Fibroblast of skin of abdomen (primary cell): ENCODE measurements around the gene PPFIBP2.

Source experiments
- DNase-seq: peaks from one replicate; pipeline ENCODE4 v3.0.0-alpha.2; 2013

Gene PPFIBP2

GRCh38 chr11:7604331-7604955 is 90.6 kb downstream of the PPFIBP2 start:
- DNase-seq, result no peak

- peak; percentile 40 for DNase-seq
Observed at GRCh38 chr11:7605186-7605943, 91.6 kb downstream of the PPFIBP2 start.

GRCh38 chr11:7606496-7606895 is 92.7 kb downstream of the PPFIBP2 start:
- peak; percentile 14 for DNase-seq

DNA sequence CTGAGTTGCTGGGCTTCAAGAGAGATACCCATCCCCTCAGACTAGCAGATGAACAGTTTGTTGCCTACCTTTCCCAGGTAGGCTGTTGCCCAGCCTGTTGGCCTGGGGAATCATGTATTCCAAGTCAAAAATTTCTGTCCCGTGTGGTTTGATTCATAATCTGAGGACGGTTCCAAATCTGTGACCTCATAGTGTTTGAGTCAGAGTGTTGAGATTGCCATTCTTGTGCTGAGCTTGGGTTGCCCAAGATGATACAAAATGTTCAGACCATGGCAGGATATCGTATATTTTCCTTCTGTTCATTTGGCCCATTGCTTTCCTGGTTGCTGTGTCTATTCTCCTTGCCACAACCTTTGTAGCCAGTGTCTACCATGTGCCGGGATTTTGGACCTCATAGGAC is 95.2 kb downstream of the PPFIBP2 start:
- no peak for DNase-seq

GRCh38 chr11:7609521-7609920 is 95.7 kb downstream of the PPFIBP2 start:
- peak; percentile 8 for DNase-seq

GRCh38 chr11:7610393-7610792 is 96.6 kb downstream of the PPFIBP2 start:
- no peak for DNase-seq

- no peak for DNase-seq
Observed at GRCh38 chr11:7611411-7611810, 97.6 kb downstream of the PPFIBP2 start.

DNA sequence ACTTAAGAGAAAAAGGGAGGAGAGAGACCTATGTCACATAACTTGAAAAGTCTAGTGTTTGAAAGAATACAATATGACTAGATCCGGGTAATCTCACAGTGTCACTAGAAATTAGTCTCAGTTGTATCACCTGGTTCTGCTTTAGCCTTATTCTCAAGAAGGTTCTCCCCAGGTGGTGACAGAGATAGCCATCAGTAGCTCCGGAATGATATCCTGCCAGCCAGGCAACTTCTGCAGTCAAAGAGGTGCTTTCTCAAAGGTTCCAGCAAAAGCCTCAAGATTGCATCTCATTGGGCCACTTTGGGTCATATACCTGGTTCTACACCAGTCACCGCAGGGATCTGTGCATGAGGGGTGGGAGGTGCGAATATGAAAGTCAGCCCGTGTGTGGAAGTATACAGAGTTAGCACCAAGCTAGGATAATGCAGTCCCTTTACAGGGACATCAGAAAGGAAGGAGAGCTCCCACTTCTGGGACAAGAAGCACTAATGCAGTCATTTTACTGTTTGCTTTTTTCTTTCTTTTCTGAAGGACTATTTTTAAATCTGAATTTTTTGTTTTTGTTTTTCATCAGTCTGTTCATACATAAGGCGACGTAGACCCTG is 98.4 kb downstream of the PPFIBP2 start:
- no peak for DNase-seq

DNA sequence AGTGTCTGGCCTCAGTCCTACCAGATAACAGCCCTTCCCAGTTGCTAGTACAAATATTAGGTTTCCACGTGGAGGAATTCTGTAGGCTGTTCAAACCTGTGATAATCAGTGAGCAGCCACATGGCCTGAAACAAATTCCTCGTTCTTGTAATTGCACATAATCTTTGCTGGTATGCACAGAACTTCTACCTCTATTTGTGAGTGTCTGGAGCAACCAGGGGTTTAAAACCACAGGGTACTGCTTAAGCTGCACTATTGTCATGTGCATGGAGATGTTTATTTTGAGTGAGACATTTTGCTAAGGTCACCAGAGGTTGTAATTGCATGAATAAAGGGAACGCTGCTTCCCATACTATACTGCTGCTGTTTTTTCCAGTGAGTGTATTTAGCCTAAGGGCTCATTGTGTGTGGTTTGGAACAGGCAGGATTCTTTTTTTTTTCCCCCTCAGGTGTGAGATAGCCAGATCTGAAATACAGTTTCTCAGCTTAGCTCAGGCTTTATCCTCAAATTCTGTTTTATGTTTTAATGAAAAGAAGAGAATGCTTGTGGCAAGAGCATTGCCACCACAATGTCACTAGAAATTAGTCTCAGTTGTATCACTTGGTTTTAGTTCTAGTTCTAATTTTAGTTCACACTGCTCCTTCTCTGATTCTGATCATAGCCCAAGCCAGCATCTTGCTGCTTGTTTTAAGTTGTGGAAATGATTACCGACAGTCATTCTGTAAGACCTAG is 99.0 kb downstream of the PPFIBP2 start:
- no peak for DNase-seq

DNA sequence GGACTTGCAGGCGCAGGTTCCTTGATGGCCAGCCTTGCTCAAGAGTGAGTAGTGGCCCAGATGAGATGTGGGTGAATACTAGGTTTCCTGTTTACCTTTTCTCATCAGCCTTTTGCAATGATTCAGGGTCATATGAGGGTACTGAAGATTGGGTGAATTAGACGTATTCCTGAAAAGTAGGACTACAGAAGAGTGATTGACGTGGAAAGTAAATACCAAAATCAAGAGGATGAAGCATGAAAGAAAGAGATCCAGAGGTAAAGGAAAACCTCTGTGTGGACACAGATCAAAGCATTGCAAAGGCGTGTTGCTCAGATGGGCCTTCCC is 99.6 kb downstream of the PPFIBP2 start:
- no peak for DNase-seq

DNA sequence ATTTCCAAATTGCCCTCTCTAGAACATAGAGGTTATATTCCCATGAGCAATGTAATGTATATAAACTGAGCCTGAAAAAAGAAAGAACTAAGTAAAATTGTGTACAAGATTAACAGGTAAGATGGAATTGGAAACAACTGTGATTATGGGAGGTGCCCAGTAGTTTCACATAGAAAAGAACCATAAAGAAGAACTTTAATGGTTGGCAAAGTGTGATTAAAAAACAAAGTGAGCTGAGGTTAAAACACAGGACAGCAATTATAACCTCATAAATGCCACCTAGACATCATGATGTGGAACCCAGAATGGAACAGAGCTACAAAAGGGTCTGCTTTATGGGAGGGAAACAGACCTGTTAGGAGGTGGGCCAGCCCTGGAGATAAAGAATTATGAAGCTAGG is 100.9 kb downstream of the PPFIBP2 start:
- no peak for DNase-seq

DNA sequence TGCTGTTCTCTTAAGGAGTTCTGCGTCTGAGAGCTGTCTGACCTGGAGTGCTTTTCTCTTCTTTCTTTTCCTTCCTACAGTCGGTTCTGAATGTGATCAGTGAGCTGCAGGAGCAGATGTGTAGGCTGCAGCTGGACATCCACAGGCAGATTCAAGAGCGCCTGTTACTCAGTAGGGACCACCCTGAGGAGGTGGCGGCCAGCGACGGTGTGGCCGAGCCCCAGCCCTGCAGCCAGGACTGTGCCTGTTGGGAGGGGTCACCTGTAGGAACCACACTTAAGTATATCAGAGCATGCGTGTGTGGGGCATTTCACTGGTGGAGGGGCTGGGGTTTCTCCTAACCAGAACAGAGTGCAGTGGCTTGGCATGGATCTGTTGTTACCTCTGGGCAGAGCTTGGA is 103.2 kb downstream of the PPFIBP2 start:
- DNase-seq, result no peak

- no peak for DNase-seq
Observed at GRCh38 chr11:7619322-7619721, 105.5 kb downstream of the PPFIBP2 start.

DNA sequence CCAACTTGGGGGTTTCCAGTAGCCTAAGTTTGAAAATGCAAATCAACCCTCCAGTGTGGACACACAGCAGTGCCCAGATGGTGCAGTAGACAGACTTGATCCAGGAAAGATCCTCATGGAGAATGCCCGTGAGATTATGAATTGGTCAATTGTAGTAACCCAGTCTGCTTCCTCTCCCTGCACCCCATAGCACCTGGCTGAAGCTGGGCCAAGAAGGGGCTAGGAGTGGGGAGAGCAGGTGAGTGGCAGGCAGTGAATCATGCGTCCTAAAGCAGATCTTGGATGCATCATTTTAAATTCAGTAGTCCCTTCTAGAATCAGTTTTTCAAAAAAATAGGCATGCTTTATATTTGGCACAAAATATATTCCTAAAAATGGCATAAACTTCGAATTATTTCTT is 107.3 kb downstream of the PPFIBP2 start:
- DNase-seq, result no peak

GRCh38 chr11:7621554-7621953 is 107.8 kb downstream of the PPFIBP2 start:
- no peak for DNase-seq

DNA sequence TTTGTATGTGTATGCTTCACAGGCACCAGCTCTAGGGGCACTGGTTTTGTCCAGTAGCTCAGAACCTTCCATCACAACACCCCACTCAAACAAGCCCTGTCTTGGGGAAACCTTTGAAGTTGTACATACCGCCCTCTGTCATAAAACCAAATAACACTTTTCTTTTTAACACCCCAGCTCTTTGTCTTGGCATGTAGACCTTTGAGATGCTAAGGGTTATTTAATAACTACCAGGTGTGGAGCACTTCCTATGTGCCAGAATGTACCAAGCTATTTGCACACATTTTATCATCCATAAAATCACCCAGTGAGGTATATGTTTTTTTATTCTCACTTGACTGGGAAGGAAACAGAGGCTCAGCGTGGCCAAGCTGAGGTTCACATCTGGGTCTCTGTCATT is 108.9 kb downstream of the PPFIBP2 start:
- no peak for DNase-seq

- DNase-seq, result no peak
Observed at GRCh38 chr11:7628660-7629059, 114.9 kb downstream of the PPFIBP2 start.

DNA sequence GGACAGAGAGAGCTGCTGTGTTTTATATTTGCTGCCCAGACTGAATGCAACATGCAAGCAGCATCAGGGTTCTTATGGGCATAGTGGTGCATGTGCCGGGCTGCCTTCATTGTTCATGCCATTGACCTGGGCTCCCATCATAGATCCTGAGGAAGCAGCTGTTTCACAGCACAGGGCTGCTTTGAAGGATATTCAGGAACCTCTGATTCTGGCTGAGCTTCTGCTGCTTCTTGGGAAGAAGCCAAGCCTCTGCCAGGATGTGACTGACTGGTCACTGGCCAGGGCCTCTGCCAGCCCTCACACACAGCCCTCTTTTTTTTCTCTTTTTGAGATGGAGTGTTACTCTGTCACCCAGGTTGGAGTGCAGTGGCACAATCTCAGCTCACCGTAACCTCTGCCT is 116.2 kb downstream of the PPFIBP2 start:
- no peak for DNase-seq

DNA sequence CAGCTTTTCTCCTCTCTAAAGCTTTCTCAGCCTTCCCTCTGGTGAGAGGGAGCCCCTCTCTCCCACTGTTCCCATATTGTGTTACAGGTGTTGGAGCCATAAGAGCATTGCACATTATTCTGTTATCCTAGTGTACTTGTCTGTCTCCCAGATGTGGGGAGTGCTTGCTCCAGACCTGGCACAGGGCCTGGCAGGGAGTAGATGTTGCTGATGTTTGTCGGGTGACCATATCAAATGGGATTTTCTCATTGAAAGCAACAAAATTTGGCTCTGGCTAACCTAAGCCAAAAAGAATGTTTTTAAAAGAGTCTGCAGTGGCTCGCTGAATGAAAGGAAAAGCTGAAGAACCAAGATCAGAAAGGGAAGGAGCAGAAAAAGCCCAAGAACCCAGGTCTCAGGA is 118.4 kb downstream of the PPFIBP2 start:
- no peak for DNase-seq

DNA sequence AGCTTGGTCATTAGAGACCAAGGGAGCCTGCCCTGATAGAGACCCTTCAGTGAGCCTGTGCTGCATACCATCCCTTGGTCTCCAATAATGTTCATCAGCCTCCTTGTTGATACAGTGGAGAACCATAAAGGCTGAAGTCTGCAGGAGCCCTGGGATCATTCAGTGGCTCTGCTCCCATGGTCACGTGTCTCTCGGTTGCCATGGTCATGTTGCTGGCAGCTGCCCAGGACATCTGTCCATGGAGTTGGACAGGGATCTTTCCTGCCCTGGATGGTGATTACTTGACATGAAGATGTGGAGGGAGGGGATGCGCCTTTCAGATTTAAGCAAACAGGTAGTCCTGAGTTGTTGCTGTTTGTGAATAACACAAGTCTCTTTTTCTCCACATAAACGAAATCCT is 121.3 kb downstream of the PPFIBP2 start:
- DNase-seq, result no peak

DNA sequence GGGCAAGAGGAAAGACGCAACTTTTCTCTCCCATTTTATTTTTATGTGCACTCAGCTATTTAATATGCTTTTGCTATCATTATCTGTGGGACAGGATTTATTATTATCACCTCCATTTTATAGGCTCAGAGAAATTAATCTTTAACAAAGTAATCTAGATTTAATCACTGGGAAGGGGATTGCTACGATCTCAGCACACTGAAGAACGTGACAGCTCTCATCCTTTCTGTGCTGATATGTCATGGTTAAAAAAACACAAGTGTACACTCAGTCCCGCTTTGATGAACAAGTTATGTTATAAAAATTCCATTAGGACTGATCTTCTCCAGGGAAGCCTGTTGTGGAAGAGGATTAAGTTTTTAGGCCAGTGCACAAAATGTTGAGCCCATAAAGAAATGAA is 121.9 kb downstream of the PPFIBP2 start:
- no peak for DNase-seq

- no peak for DNase-seq
Observed at GRCh38 chr11:7636350-7636749, 122.6 kb downstream of the PPFIBP2 start.

DNA sequence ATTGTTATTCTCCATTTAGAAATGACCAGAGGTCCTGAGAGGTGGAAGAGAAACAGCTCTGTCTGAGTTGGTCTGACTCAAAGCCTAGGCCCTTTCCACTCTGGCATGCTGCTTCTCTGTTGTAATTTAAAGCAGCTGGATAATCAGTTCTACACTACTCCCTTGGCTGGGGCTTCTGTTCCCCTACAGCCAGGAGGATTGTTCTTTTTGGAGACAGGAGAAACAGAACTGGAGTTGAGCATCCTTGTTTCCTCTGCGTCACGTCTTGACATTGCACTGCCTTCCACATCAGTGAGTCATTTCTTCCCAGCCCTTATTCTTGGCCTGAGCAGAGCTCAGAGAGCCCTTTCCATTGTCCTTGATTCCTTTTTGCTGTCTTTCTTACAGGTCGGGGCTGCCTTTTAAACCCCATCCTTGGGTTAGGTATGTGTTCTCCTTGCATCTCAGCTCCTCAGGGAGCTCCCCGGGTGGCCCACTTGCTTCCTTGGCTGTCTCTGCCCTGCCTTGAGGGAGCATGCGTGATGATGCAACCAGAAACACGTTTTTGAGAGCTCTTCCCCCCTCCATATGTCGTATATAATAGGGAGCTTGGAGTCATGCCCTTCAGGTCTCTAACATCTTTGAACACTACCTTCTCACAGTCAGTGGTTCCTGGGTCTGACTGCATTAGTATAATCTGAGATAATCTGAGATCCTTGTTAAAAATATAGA is 123.8 kb downstream of the PPFIBP2 start:
- peak; percentile 75 for DNase-seq
